Measurements from ENCODE around the gene TMEM258.

DNA sequence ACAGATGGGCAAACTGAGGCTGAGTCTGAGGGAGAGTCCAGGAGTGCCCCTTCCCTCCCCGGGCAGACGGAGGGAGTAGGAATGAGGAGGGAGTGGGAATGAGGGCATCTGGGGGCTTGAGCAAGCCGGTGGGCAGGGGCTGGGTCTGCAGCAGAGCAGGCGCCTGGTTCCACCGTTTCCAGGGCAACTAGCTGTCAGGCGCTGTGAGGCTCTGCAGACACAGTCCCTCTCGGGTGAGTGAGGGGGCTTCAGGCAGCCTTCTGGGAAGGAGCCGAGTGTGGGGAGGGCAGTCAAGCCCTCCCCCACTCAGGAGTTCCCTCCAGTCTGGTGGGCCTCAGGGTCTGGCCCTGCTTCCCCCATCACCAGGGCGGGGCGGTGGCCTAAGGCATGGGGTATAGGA lies 19.0 kb downstream of the TMEM258 start:
- TF ChIP-seq GATA2 (IDR thresholded peaks at IDR 0.05; ENCODE audit: low read depth, low read length): no peak
- no peak for TF ChIP-seq GATA3 (IDR thresholded peaks at IDR 0.05; ENCODE audit: low read depth, low read length)
